Stimulated activated naive CD8-positive, alpha-beta T cell treated with anti-CD3 and anti-CD28 coated beads, Interleukin-15, Interleukin-2, amounts not matched to agents 100 U/mL and 50 U/mL, for 24 hours (primary cell): ENCODE measurements around the gene PPME1.
A peak's percentile ranks its signal among the peaks of the same experiment; 100 is the strongest.
"Not testable (repeated sequence)": the region's sequence is repeated elsewhere in the genome, so short reads cannot be mapped to it uniquely, and the experiment has no call there.

ENCODE experiments used
- ATAC-seq: fragments of 150-1000 bp; cut with Tn5 transposase; one replicate; pipeline ENCODE4 v1.10.0; 2021
- DNase-seq: peaks from one replicate; pipeline ENCODE4 v3.0.0; 2021

The PPME1 gene

GRCh38 chr11:74170694-74171629 lies at the start of gene PPME1, which contains the start of gene C2CD3:
Gene PPME1 (plus strand): TSS chr11:74171289. CDS start chr11:74171422, 133 bp downstream.
Gene C2CD3 (minus strand): TSS chr11:74171002. CDS start chr11:74170792, 210 bp downstream.
- peak; percentile 98 for ATAC-seq

GRCh38 chr11:74121804-74122203 lies 49.3 kb upstream of the PPME1 start:
- ATAC-seq (no peak), DNase-seq (no peak)

More at GRCh38 chr11:74170694-74171629, at the start of gene PPME1, which contains the start of gene C2CD3:
- DNase-seq: peak; percentile 95

- no peak for DNase-seq
Measured at GRCh38 chr11:74123008-74123448, 48.1 kb upstream of the PPME1 start.

GRCh38 chr11:74129121-74129520 lies 42.0 kb upstream of the PPME1 start:
- not testable (repeated sequence) for DNase-seq, ATAC-seq

More at GRCh38 chr11:74123008-74123448, 48.1 kb upstream of the PPME1 start:
- ATAC-seq: no peak

GRCh38 chr11:74132833-74133232 lies 38.3 kb upstream of the PPME1 start:
- no peak for DNase-seq
- no peak for ATAC-seq

DNA sequence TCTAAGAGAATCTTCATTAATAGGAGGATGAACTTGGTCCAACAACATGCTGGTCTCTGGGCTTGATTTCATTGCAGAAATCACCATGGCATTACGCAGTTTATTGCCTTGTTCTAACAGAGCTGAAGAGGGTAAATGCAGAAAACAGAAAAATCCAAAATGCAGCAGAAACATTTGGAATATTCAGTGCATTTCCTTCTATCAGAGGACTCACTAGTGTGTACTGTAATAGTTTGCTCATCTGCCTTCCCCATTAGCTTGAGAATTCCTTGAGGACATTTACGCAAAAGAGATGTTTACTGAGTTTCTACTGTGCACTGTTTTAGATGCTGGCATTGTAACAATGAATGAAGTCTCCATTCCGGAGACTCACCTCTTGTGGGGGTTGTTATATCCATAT lies 37.7 kb upstream of the PPME1 start:
- DNase-seq (no peak), ATAC-seq (no peak)

DNA sequence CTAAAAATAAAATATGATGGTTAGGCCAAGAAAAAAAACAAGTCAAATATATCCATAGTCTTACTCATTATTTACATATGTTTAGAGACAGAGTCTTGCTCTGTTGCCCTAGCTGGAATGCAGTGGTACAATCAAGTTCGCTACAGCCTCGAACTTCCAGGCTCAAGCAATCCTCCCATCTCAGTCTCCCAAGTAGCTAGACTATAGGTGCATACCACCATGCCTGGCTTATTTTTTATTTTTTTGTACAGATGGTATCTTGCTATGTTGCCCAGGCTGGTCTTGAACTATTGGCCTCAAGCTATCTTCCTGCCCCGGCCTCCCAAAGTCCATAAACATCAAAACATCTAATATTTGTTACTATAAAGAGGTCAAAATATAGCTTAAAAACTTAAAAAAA lies 36.4 kb upstream of the PPME1 start:
- DNase-seq (no peak), ATAC-seq (no peak)

GRCh38 chr11:74135127-74135840 lies 35.8 kb upstream of the PPME1 start:
- DNase-seq (no peak), ATAC-seq (no peak)

GRCh38 chr11:74138021-74138420 lies 33.1 kb upstream of the PPME1 start:
- no peak for DNase-seq
- ATAC-seq: no peak

GRCh38 chr11:74138572-74138971 lies 32.5 kb upstream of the PPME1 start:
- no peak for DNase-seq
- ATAC-seq: no peak

DNA sequence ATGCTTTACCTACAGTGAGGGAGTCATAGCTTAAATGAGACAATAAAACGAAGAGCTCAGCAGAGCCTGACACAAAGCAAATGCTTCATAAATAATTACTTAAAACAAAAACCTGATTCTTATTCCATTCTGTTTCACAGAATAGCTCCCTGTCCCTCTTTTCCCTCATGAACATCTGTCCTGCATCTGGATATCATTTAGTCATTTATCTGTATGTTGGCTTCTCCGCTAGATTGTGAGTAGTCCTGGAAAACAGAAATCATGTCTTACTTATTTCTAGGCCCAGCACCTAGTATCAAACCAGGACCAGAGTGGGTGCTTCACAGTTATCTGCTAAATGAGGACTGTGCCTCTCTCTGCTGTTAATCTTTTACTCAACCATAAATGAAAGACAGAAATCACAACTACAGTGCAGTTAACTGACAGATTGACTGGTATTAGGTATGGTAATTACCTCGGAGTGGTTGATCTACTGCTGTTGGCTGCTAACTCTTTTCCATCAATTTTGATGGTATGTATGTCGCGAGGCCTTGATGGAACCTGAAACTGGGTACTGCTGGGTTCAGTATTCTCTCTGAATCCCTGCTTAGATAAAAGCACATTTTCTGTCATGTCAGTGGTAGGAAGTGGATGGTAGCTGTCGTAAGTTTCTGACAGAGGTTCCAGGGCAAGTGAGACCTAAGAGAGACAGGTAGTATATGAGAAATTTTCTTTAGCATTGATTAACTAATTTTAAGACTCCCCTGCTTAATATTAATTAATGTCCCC lies 31.8 kb upstream of the PPME1 start:
- DNase-seq: no peak

DNA sequence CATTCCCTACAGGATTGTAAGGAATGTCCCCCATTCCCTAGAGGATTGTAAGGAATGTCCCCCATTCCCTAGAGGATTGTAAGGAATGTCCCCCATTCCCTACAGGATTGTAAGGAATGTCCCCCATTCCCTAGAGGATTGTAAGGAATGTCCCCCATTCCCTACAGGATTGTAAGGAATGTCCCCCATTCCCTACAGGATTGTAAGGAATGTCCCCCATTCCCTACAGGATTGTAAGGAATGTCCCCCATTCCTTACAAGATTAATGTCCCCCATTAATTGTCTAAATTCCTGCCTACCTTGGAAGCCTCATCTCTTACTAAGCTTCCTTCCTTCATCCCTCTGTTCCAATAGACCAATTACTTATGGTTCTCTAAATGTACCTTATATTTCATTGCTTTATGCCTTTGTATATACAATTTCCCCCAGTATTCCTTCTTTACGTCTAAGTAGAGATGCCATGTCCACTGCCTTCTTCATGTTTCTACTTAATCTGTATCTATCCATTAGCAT lies 31.1 kb upstream of the PPME1 start:
- ATAC-seq, DNase-seq: not testable (repeated sequence)

More for the DNA sequence above, 31.8 kb upstream of the PPME1 start:
- no peak for ATAC-seq

GRCh38 chr11:74141241-74141695 lies 29.8 kb upstream of the PPME1 start:
- DNase-seq: no peak
- ATAC-seq: no peak

DNA sequence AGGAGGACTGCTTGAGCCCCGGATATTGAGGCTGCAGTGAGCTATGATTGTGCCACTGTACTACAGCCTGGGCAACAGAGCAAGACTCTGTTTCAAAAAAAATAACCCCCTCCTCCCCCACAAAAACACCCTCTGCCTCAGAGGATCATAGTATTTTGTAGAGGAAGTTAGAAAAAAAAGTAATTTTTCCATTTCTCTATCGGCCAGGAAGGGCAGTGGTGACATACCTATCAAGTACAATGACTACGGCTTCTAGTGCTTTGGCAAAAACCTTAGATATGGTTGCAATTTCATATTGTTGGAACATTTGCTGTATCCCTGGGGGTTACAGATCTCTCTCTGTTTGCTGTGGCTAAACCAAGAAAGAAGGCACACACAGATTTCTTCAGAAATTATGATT lies 29.2 kb upstream of the PPME1 start:
- no peak for DNase-seq
- ATAC-seq: no peak

- ATAC-seq: no peak
- DNase-seq: no peak
Measured at GRCh38 chr11:74142624-74143023, 28.5 kb upstream of the PPME1 start.

DNA sequence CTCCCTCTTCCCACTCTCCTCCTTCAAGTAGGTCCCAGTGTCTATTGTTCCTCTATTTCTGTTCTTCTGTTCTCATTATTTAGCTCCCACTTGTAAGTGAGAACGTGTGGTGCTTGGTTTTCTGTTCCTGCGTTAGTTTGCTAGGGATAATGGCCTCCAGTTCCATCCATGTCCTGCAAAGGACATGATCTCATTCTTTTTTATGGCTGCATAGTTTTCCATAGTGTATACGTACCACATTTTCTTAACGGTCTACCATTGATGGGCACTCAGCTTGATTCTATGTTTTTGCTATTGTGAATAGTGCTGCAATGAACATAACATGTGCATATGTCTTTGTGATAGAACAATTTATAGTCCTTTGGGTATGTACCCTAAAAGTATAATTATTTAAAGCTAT lies 26.5 kb upstream of the PPME1 start:
- no peak for ATAC-seq
- DNase-seq: no peak

- no peak for DNase-seq
- ATAC-seq: no peak
Measured at GRCh38 chr11:74147199-74147929, 23.7 kb upstream of the PPME1 start.

GRCh38 chr11:74153224-74153623 lies 17.9 kb upstream of the PPME1 start:
- ATAC-seq: no peak
- no peak for DNase-seq

- DNase-seq: no peak
- no peak for ATAC-seq
Measured at GRCh38 chr11:74154620-74155281, 16.3 kb upstream of the PPME1 start.

DNA sequence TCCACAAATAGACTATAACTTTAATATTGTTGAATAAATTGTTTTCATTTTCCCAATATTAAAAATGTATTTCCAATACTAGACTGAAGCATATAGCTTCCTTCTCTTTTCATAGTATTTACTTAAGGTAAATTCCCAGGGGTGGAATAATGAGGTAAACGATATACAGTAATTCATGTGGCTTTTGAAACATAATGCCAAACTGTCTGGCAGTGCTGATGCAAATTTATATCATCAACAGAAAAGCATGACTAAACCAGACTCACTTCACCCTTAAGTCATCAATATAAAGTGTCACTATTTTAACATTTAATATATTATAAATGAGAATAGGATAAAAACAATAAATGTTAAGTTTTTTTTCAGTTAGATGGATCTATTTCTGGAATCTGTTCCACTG lies 13.9 kb upstream of the PPME1 start:
- no peak for ATAC-seq
- no peak for DNase-seq

DNA sequence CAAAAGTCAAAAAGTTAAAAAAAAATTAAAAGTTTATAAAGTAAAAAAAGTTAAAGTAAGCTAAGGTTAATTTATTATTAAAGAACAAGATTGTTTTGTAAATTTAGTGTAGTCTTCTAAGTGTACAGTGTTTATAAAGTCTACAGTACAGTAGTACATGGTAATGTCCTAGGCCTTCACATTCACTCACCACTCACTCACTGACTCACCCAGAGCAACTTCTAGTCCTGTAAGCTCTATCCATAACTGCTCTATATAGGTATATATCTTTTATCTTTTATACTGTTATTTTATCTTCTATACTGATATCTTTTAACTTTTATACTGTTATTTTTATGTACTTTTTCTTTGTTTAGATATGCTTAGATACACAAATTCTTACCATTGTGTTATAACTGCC lies 11.4 kb upstream of the PPME1 start:
- ATAC-seq (no peak), DNase-seq (no peak)
